HepG2 (cell line): ENCODE measurements around the gene PPIL6.

Experiments
- ARID2 ChIP-seq: sonication (generic); formaldehyde crosslinking; IDR thresholded peaks from 2 replicates; pipeline ENCODE4 v1.8.1; 2022; ENCODE audit warnings: mild to moderate bottlenecking, missing genetic modification reagents, borderline replicate concordance
- CTCF ChIP-seq: sonication (generic); formaldehyde crosslinking; IDR thresholded peaks from 2 replicates; pipeline ENCODE4 v1.5.0; 2020; ENCODE audit warnings: mild to moderate bottlenecking, missing genetic modification reagents, moderate library complexity
- ELF3 ChIP-seq: IDR thresholded peaks from 2 replicates; pipeline ENCODE4 v1.6.1; 2016; ENCODE audit warnings: missing genetic modification reagents, missing compliant biosample characterization
- EP300 ChIP-seq, 3 experiments: sonication (generic) in 1 of 3; formaldehyde crosslinking in 1 of 3; IDR thresholded peaks; 2 replicates each; pipeline versions ENCODE4 v1.5.1 to v1.6.1; 2011 to 2020; ENCODE audit warnings: low read depth in 2 of 3, low read length in 2 of 3, borderline replicate concordance in 1 of 3, improper control_type of control experiment in 1 of 3, mild to moderate bottlenecking in 1 of 3, missing genetic modification reagents in 1 of 3, moderate library complexity in 1 of 3
- NFKB2 ChIP-seq: sonication (generic); formaldehyde crosslinking; IDR thresholded peaks from 2 replicates; pipeline ENCODE4 v1.4.0; 2020; ENCODE audit warnings: missing genetic modification reagents, borderline replicate concordance
- NPAS2 ChIP-seq: sonication (generic); formaldehyde crosslinking; IDR thresholded peaks from 2 replicates; pipeline ENCODE4 v1.8.0; 2022; ENCODE audit warnings: mild to moderate bottlenecking, missing genetic modification reagents, borderline replicate concordance
- POLR2A ChIP-seq, 2 experiments: IDR thresholded peaks; 2 replicates each; pipeline ENCODE4 v1.6.1; 2011; ENCODE audit warnings: low read depth in 2 of 2, low read length in 2 of 2, mild to moderate bottlenecking in 1 of 2, moderate library complexity in 1 of 2; ENCODE audit not compliant: insufficient read depth in 1 of 2
- RAD21 ChIP-seq: fragments of 450-650 bp; formaldehyde crosslinking; IDR thresholded peaks from 2 replicates; pipeline ENCODE4 v1.5.0; 2020; ENCODE audit warnings: mild to moderate bottlenecking
- SETDB1 ChIP-seq: sonication (generic); formaldehyde crosslinking; IDR thresholded peaks from 2 replicates; pipeline ENCODE4 v1.5.1; 2020; ENCODE audit warnings: missing genetic modification reagents, mild to moderate bottlenecking, borderline replicate concordance
- SMC3 ChIP-seq: IDR thresholded peaks from 2 replicates; pipeline ENCODE4 v1.6.1; 2011; ENCODE audit warnings: low read length, improper control_type of control experiment
- ZNF143 ChIP-seq: sonication (generic); formaldehyde crosslinking; IDR thresholded peaks from 2 replicates; pipeline ENCODE4 v1.4.0; 2020; ENCODE audit warnings: missing genetic modification reagents
- TF ChIP-seq, protein P1 (sequence below): sonication (generic); formaldehyde crosslinking; IDR thresholded peaks from 2 replicates; pipeline ENCODE4 v1.4.0; 2020; ENCODE audit warnings: missing genetic modification reagents, mild to moderate bottlenecking, borderline replicate concordance

GRCh38 chr6:109393157-109393885 is 47.1 kb downstream of the PPIL6 start:
- TF ChIP-seq NFKB2 (CRISPR knock-in tag) (no peak), SMC3 (no peak), SETDB1 (CRISPR knock-in tag) (no peak), ZNF143 (CRISPR knock-in tag) (no peak), RAD21 (CRISPR knock-in tag) (no peak), ELF3 (CRISPR knock-in tag) (no peak), ARID2 (CRISPR knock-in tag) (no peak), EP300 (IDR thresholded peaks at IDR 0.05; ENCODE audit: low read depth in 2 of 2, low read length in 2 of 2) (no peak), EP300 (CRISPR knock-in tag; IDR thresholded peaks at IDR 0.05; ENCODE audit: borderline replicate concordance) (no peak), CTCF (no peak), NPAS2 (CRISPR knock-in tag) (no peak), POLR2A (IDR thresholded peaks at IDR 0.05; ENCODE audit: insufficient read depth in 1 of 2, low read depth in 2 of 2, low read length in 2 of 2) (no peak)
- TF ChIP-seq, protein P1, sequence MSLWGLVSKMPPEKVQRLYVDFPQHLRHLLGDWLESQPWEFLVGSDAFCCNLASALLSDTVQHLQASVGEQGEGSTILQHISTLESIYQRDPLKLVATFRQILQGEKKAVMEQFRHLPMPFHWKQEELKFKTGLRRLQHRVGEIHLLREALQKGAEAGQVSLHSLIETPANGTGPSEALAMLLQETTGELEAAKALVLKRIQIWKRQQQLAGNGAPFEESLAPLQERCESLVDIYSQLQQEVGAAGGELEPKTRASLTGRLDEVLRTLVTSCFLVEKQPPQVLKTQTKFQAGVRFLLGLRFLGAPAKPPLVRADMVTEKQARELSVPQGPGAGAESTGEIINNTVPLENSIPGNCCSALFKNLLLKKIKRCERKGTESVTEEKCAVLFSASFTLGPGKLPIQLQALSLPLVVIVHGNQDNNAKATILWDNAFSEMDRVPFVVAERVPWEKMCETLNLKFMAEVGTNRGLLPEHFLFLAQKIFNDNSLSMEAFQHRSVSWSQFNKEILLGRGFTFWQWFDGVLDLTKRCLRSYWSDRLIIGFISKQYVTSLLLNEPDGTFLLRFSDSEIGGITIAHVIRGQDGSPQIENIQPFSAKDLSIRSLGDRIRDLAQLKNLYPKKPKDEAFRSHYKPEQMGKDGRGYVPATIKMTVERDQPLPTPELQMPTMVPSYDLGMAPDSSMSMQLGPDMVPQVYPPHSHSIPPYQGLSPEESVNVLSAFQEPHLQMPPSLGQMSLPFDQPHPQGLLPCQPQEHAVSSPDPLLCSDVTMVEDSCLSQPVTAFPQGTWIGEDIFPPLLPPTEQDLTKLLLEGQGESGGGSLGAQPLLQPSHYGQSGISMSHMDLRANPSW (CRISPR knock-in tag), result no peak
